Mesendoderm (in vitro differentiated cells): Measurements from ENCODE around the gene DAPK1.

ENCODE experiments used
- DNase-seq: peaks from one replicate; pipeline ENCODE4 v3.0.0; 2013
- H2AK5ac ChIP-seq: 2 replicates; pipeline ENCODE4 v1.6.1; 2013; ENCODE audit warnings: low read length, inconsistent platforms
- H2BK120ac ChIP-seq: 2 replicates; pipeline ENCODE4 v1.6.1; 2013; ENCODE audit warnings: low read depth, mild to moderate bottlenecking, low read length, moderate library complexity, mixed read lengths
- H2BK15ac ChIP-seq: replicated peaks from 2 replicates; pipeline ENCODE4 v1.6.1; 2013; ENCODE audit warnings: low read depth, mild to moderate bottlenecking, moderate library complexity
- H2BK5ac ChIP-seq: 2 replicates; pipeline ENCODE4 v1.6.1; 2013; ENCODE audit warnings: low read length, inconsistent platforms
- H3K18ac ChIP-seq: 2 replicates; pipeline ENCODE4 v1.6.1; 2013; ENCODE audit warnings: mild to moderate bottlenecking, low read length, mixed read lengths
- H3K23ac ChIP-seq: one replicate; pipeline ENCODE4 v1.6.1; 2013; ENCODE audit warnings: low read length
- H3K27ac ChIP-seq: 2 replicates; pipeline ENCODE4 v1.5.1; 2013; ENCODE audit warnings: low read depth, mild to moderate bottlenecking, inconsistent platforms, low read length, moderate library complexity
- H3K27me3 ChIP-seq: 2 replicates; pipeline ENCODE4 v1.6.1; 2013; ENCODE audit warnings: low read length, control low read depth, mild to moderate bottlenecking, inconsistent platforms; ENCODE audit not compliant: insufficient read depth, poor library complexity
- H3K36me3 ChIP-seq: 2 replicates; pipeline ENCODE4 v1.6.1; 2013; ENCODE audit warnings: low read length, inconsistent platforms; ENCODE audit not compliant: control insufficient read depth, insufficient read depth
- H3K4ac ChIP-seq: one replicate; pipeline ENCODE4 v1.6.1; 2013; ENCODE audit warnings: low read depth, mild to moderate bottlenecking, low read length, moderate library complexity
- H3K4me1 ChIP-seq: 2 replicates; pipeline ENCODE4 v1.6.1; 2013; ENCODE audit warnings: low read depth, low read length, inconsistent platforms; ENCODE audit not compliant: control insufficient read depth
- H3K4me2 ChIP-seq: 2 replicates; pipeline ENCODE4 v1.6.1; 2013; ENCODE audit warnings: low read length
- H3K4me3 ChIP-seq: 2 replicates; pipeline ENCODE4 v1.5.1; 2013; ENCODE audit warnings: mild to moderate bottlenecking, low read length
- H3K56ac ChIP-seq: one replicate; pipeline ENCODE4 v1.6.1; 2013; ENCODE audit warnings: low read length
- H3K79me1 ChIP-seq: 2 replicates; pipeline ENCODE4 v1.6.1; 2013; ENCODE audit warnings: low read length, inconsistent platforms
- H3K79me2 ChIP-seq: 2 replicates; pipeline ENCODE4 v1.6.1; 2013; ENCODE audit warnings: mild to moderate bottlenecking, low read length; ENCODE audit not compliant: control insufficient read depth, insufficient read depth
- H3K9ac ChIP-seq: 2 replicates; pipeline ENCODE4 v1.6.1; 2013; ENCODE audit warnings: low read length, inconsistent platforms
- H4K5ac ChIP-seq: one replicate; pipeline ENCODE4 v1.6.1; 2013; ENCODE audit warnings: low read length
- H4K8ac ChIP-seq: one replicate; pipeline ENCODE4 v1.6.1; 2013; ENCODE audit warnings: low read depth, mild to moderate bottlenecking, control low read depth, low read length, moderate library complexity
- WGBS: extraction: QIAGEN DNeasy Blood & Tissue Kit; methylation state at CpG from one replicate; pipeline ENCODE4 v1.1.7; 2013; ENCODE audit warnings: low lambda C conversion rate, missing lambda C conversion rate; ENCODE audit not compliant: insufficient coverage; ENCODE audit errors: extremely low coverage; 5-methylcytosine and 5-hydroxymethylcytosine counted together

The DAPK1 gene

GRCh38 chr9:87678650-87679355 lies 181.1 kb downstream of the DAPK1 start:
- no peak overlapping the region for H2BK15ac ChIP-seq
- H3K36me3 ChIP-seq: peaks cover 9% of the 10 kb centered on the region
- no peak overlapping the region for H2AK5ac ChIP-seq
- no peak overlapping the region for H3K56ac ChIP-seq
- no peak overlapping the region for H3K18ac ChIP-seq
- H3K27ac ChIP-seq: no peak overlapping the region
- no peak overlapping the region for H4K5ac ChIP-seq
- no peak overlapping the region for H2BK120ac ChIP-seq
- H3K9ac ChIP-seq: no peak overlapping the region
- no peaks in the 10 kb centered on the region for H3K79me2 ChIP-seq
- H3K27me3 ChIP-seq: no peaks in the 10 kb centered on the region
- WGBS: no CpG with 5 or more reads among the region's 9 CpGs
- no peaks in the 10 kb centered on the region for H3K4me1 ChIP-seq
- H2BK5ac ChIP-seq: no peak overlapping the region
- H3K4ac ChIP-seq: no peak overlapping the region
- peak; percentile 78 for DNase-seq
- no peak overlapping the region for H3K4me2 ChIP-seq
- H3K79me1 ChIP-seq: no peaks in the 10 kb centered on the region
- H4K8ac ChIP-seq: no peak overlapping the region
- H3K23ac ChIP-seq: no peak overlapping the region
- no peak overlapping the region for H3K4me3 ChIP-seq

- no peaks in the 10 kb centered on the region for H3K79me2 ChIP-seq
- H2BK15ac ChIP-seq: no peak overlapping the region
- no peak overlapping the region for H2BK5ac ChIP-seq
- no peak overlapping the region for H3K4ac ChIP-seq
- H3K18ac ChIP-seq: no peak overlapping the region
- H3K4me1 ChIP-seq: no peaks in the 10 kb centered on the region
- H3K4me3 ChIP-seq: no peak overlapping the region
- H2AK5ac ChIP-seq: no peak overlapping the region
- DNase-seq: no peak
- H2BK120ac ChIP-seq: no peak overlapping the region
- no peak overlapping the region for H3K56ac ChIP-seq
- H4K8ac ChIP-seq: no peak overlapping the region
- no peak overlapping the region for H3K4me2 ChIP-seq
- whole genome bisulfite sequencing: no CpG with 5 or more reads among the region's 11 CpGs
- no peaks in the 10 kb centered on the region for H3K79me1 ChIP-seq
- H3K23ac ChIP-seq: no peak overlapping the region
- H4K5ac ChIP-seq: no peak overlapping the region
- peaks cover 9% of the 10 kb centered on the region for H3K36me3 ChIP-seq
- no peak overlapping the region for H3K27ac ChIP-seq
- H3K27me3 ChIP-seq: no peaks in the 10 kb centered on the region
- no peak overlapping the region for H3K9ac ChIP-seq
Measured at GRCh38 chr9:87681271-87682061, 183.8 kb downstream of the DAPK1 start.

DNA sequence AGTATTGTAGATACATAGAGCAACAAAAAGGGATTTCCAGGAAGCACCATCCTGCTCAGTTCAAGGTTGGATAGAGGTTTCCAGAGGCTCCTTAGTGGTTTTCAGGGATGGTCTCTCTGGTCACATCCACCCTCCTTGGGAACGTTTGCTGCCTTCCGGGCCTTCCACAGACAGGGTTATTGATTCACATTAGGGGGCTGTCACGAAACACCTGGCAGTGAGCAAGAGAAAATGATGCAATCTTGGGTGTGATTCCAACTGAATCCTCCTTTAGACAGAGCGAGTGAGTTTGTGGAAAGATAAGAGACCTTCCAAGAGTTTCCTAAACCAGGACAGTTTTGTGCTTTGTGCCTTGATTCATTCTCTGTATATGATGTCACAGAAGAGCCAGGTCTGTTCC lies 184.4 kb downstream of the DAPK1 start:
- no peak overlapping the region for H3K4me2 ChIP-seq
- H3K27me3 ChIP-seq: no peaks in the 10 kb centered on the region
- H3K56ac ChIP-seq: no peak overlapping the region
- peaks cover 9% of the 10 kb centered on the region for H3K36me3 ChIP-seq
- no peaks in the 10 kb centered on the region for H3K4me1 ChIP-seq
- no peak overlapping the region for H3K4me3 ChIP-seq
- no peak overlapping the region for H4K5ac ChIP-seq
- no peak overlapping the region for H3K23ac ChIP-seq
- no peak overlapping the region for H3K9ac ChIP-seq
- no CpG with 5 or more reads among the region's 4 CpGs for WGBS
- H3K79me1 ChIP-seq: no peaks in the 10 kb centered on the region
- DNase-seq: no peak
- H2BK5ac ChIP-seq: no peak overlapping the region
- no peaks in the 10 kb centered on the region for H3K79me2 ChIP-seq
- H2BK15ac ChIP-seq: no peak overlapping the region
- no peak overlapping the region for H3K4ac ChIP-seq
- H3K18ac ChIP-seq: no peak overlapping the region
- H2AK5ac ChIP-seq: no peak overlapping the region
- no peak overlapping the region for H3K27ac ChIP-seq
- no peak overlapping the region for H4K8ac ChIP-seq
- no peak overlapping the region for H2BK120ac ChIP-seq

GRCh38 chr9:87682618-87683017 lies 185.0 kb downstream of the DAPK1 start:
- no peaks in the 10 kb centered on the region for H3K27me3 ChIP-seq
- H4K5ac ChIP-seq: no peak overlapping the region
- H2BK5ac ChIP-seq: no peak overlapping the region
- H3K4me3 ChIP-seq: no peak overlapping the region
- no peak overlapping the region for H2BK15ac ChIP-seq
- no CpG with 5 or more reads among the region's 4 CpGs for WGBS
- no peak overlapping the region for H3K23ac ChIP-seq
- no peak overlapping the region for H3K4ac ChIP-seq
- no peak overlapping the region for H3K9ac ChIP-seq
- H2BK120ac ChIP-seq: no peak overlapping the region
- H3K79me1 ChIP-seq: no peaks in the 10 kb centered on the region
- H3K36me3 ChIP-seq: peaks cover 9% of the 10 kb centered on the region
- no peak overlapping the region for H3K56ac ChIP-seq
- no peak overlapping the region for H3K4me2 ChIP-seq
- H2AK5ac ChIP-seq: no peak overlapping the region
- H4K8ac ChIP-seq: no peak overlapping the region
- H3K18ac ChIP-seq: no peak overlapping the region
- DNase-seq: no peak
- H3K4me1 ChIP-seq: no peaks in the 10 kb centered on the region
- H3K27ac ChIP-seq: no peak overlapping the region
- H3K79me2 ChIP-seq: no peaks in the 10 kb centered on the region

DNA sequence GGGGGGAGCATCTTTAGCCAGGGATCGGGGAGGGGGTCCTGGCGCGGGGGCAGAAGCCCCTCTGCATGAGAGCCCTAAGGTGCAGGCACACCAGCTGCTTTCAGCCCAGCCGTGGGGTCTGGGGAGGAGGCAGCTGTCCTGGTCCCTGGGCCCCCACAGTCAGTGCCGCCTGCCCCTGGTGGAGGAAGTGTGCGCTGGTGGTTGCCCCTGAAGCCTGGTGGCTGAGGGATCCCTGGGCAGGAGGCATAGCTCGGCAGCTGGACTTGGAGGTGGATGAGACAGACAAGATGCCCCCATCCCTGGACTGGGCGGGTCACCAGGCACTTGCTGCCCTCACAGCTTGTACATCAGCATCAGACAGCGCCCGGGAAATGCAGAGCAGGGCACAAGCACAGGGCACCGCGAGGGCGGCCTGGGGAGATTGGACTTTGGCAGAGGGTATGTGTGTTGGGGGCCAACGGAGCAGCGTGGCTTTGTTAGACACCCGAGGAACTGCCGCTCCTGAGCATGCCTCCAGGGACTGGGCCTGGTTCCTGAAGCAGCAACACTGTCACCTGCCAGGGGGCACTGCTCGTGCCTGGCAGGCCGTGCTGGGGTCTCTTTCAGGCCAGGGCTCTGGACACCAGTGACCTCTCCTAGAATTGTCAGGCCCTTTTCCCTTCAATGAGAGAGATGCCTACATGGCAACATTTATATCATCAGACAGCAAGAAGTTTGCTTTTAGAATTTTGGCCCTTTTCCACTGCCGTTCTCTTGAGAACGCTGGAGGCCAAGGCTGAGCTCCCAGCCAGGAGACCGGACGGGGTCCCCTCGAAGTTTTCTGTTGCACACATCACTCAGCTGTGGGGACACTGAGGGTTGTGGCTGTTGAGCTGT lies 186.3 kb downstream of the DAPK1 start:
- H3K4me2 ChIP-seq: no peak overlapping the region
- H3K27me3 ChIP-seq: no peaks in the 10 kb centered on the region
- H3K23ac ChIP-seq: no peak overlapping the region
- no peak overlapping the region for H3K56ac ChIP-seq
- no peak overlapping the region for H2BK5ac ChIP-seq
- no peaks in the 10 kb centered on the region for H3K4me1 ChIP-seq
- H3K79me1 ChIP-seq: no peaks in the 10 kb centered on the region
- no peak overlapping the region for H4K5ac ChIP-seq
- no peak overlapping the region for H2AK5ac ChIP-seq
- H2BK15ac ChIP-seq: no peak overlapping the region
- H4K8ac ChIP-seq: no peak overlapping the region
- no peak overlapping the region for H3K4ac ChIP-seq
- WGBS: no CpG with 5 or more reads among the region's 24 CpGs
- no peaks in the 10 kb centered on the region for H3K79me2 ChIP-seq
- H3K4me3 ChIP-seq: no peak overlapping the region
- no peak overlapping the region for H3K9ac ChIP-seq
- DNase-seq: no peak
- peaks cover 9% of the 10 kb centered on the region for H3K36me3 ChIP-seq
- H3K18ac ChIP-seq: no peak overlapping the region
- H3K27ac ChIP-seq: no peak overlapping the region
- no peak overlapping the region for H2BK120ac ChIP-seq
